ENCODE data around the gene MIGA1. TPM values are rescaled to one million over a fixed set of nuclear protein-coding genes. Genes with fewer than 3 reads are reported as not detected.

MIGA1 gene
- total and polyA plus RNA-seq, 9 of the 15 experiments (the other 6 are each of a cell fraction or from before 2014, with no cell fraction given) = 1.6 to 5.1 (median 2.9) TPM

DNA sequence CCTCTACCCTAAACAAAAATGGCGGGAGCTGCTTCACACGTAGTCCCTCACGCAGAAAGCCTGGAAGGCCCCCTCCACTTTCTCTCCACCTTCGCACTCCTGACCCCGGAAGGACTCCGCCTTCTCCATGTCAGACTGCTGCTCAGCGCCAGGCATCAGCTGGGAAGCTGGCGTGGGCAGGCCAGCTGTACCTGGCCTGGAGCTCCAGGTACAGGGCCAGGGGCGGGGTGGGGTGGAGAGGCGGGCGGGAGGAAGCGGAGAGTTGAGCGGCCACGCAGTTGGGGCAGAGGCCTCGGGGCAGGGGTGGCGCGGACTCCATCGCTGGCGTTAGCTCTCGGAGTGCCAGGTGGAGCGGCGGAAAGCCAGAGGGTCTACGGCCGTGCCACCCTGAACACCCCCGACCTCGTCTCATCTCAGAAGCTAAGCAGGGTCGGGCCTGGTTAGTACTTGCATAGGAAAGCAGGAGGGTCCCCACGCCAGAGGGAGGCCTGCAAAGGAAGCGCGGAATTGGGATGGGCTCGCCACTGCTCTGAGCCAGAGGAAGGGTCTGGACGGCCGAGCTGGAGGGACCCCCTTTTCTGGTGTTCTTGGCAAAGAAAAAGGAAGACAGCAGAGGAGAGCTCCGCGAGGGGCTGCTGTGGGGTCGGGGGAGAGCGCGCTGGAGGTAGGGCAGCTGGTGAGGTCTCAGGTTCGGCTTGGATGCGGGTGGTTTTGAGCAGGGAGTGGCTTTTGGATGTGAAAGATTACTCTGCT is at the start of gene MIGA1 (continued):
- TF ChIP-seq, protein P1, sequence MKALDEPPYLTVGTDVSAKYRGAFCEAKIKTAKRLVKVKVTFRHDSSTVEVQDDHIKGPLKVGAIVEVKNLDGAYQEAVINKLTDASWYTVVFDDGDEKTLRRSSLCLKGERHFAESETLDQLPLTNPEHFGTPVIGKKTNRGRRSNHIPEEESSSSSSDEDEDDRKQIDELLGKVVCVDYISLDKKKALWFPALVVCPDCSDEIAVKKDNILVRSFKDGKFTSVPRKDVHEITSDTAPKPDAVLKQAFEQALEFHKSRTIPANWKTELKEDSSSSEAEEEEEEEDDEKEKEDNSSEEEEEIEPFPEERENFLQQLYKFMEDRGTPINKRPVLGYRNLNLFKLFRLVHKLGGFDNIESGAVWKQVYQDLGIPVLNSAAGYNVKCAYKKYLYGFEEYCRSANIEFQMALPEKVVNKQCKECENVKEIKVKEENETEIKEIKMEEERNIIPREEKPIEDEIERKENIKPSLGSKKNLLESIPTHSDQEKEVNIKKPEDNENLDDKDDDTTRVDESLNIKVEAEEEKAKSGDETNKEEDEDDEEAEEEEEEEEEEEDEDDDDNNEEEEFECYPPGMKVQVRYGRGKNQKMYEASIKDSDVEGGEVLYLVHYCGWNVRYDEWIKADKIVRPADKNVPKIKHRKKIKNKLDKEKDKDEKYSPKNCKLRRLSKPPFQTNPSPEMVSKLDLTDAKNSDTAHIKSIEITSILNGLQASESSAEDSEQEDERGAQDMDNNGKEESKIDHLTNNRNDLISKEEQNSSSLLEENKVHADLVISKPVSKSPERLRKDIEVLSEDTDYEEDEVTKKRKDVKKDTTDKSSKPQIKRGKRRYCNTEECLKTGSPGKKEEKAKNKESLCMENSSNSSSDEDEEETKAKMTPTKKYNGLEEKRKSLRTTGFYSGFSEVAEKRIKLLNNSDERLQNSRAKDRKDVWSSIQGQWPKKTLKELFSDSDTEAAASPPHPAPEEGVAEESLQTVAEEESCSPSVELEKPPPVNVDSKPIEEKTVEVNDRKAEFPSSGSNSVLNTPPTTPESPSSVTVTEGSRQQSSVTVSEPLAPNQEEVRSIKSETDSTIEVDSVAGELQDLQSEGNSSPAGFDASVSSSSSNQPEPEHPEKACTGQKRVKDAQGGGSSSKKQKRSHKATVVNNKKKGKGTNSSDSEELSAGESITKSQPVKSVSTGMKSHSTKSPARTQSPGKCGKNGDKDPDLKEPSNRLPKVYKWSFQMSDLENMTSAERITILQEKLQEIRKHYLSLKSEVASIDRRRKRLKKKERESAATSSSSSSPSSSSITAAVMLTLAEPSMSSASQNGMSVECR (CRISPR knock-in tag; IDR thresholded peaks at IDR 0.05) = peak; percentile 93
- TF ChIP-seq, protein P2, sequence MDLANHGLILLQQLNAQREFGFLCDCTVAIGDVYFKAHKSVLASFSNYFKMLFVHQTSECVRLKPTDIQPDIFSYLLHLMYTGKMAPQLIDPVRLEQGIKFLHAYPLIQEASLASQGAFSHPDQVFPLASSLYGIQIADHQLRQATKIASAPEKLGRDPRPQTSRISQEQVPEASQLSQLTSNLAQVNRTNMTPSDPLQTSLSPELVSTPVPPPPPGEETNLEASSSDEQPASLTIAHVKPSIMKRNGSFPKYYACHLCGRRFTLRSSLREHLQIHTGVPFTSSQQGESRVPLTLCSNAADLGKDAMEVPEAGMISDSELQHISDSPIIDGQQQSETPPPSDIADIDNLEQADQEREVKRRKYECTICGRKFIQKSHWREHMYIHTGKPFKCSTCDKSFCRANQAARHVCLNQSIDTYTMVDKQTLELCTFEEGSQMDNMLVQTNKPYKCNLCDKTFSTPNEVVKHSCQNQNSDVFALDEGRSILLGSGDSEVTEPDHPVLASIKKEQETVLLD (IDR thresholded peaks at IDR 0.05) = peak; percentile 71
- TF ChIP-seq, protein P3, sequence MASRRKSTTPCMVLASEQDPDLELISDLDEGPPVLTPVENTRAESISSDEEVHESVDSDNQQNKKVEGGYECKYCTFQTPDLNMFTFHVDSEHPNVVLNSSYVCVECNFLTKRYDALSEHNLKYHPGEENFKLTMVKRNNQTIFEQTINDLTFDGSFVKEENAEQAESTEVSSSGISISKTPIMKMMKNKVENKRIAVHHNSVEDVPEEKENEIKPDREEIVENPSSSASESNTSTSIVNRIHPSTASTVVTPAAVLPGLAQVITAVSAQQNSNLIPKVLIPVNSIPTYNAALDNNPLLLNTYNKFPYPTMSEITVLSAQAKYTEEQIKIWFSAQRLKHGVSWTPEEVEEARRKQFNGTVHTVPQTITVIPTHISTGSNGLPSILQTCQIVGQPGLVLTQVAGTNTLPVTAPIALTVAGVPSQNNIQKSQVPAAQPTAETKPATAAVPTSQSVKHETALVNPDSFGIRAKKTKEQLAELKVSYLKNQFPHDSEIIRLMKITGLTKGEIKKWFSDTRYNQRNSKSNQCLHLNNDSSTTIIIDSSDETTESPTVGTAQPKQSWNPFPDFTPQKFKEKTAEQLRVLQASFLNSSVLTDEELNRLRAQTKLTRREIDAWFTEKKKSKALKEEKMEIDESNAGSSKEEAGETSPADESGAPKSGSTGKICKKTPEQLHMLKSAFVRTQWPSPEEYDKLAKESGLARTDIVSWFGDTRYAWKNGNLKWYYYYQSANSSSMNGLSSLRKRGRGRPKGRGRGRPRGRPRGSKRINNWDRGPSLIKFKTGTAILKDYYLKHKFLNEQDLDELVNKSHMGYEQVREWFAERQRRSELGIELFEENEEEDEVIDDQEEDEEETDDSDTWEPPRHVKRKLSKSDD (conservative IDR thresholded peaks at IDR 0.05; ENCODE audit: low read length) = peak; percentile 72; the same call in 1 of the 2 replicates
- TF ChIP-seq EP300 (IDR thresholded peaks at IDR 0.05; ENCODE audit: low read length) = 0 out of 2 replicates have a peak, but pooled peaks have one; percentile 29
- TF ChIP-seq SREBF2 (CRISPR knock-in tag; IDR thresholded peaks at IDR 0.05) = no peak
- TF ChIP-seq, protein P4, sequence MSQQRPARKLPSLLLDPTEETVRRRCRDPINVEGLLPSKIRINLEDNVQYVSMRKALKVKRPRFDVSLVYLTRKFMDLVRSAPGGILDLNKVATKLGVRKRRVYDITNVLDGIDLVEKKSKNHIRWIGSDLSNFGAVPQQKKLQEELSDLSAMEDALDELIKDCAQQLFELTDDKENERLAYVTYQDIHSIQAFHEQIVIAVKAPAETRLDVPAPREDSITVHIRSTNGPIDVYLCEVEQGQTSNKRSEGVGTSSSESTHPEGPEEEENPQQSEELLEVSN (IDR thresholded peaks at IDR 0.05; ENCODE audit: borderline replicate concordance in 1 of 2, extremely low read depth in 1 of 2, insufficient read depth in 1 of 2, insufficient read length in 1 of 2, low read depth in 1 of 2, low read length in 1 of 2, poor library complexity in 1 of 2, severe bottlenecking in 1 of 2) = peak; percentile 56 to 75
- TF ChIP-seq ZNF586 (CRISPR knock-in tag; conservative IDR thresholded peaks at IDR 0.05) = no peak
- TF ChIP-seq CBX5 (IDR thresholded peaks at IDR 0.05; ENCODE audit: borderline replicate concordance, low read depth) = no peak
- TF ChIP-seq ZBTB7A (IDR thresholded peaks at IDR 0.05; ENCODE audit: borderline replicate concordance, control insufficient read depth, low read depth, low read length) = peak; percentile 62
- TF ChIP-seq, protein P5, sequence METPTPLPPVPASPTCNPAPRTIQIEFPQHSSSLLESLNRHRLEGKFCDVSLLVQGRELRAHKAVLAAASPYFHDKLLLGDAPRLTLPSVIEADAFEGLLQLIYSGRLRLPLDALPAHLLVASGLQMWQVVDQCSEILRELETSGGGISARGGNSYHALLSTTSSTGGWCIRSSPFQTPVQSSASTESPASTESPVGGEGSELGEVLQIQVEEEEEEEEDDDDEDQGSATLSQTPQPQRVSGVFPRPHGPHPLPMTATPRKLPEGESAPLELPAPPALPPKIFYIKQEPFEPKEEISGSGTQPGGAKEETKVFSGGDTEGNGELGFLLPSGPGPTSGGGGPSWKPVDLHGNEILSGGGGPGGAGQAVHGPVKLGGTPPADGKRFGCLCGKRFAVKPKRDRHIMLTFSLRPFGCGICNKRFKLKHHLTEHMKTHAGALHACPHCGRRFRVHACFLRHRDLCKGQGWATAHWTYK (CRISPR knock-in tag; IDR thresholded peaks at IDR 0.05) = peak; percentile 51; the same call in 1 of the 2 replicates
- TF ChIP-seq GATAD2B (IDR thresholded peaks at IDR 0.05; ENCODE audit: borderline replicate concordance) = no peak
- TF ChIP-seq, protein P6, sequence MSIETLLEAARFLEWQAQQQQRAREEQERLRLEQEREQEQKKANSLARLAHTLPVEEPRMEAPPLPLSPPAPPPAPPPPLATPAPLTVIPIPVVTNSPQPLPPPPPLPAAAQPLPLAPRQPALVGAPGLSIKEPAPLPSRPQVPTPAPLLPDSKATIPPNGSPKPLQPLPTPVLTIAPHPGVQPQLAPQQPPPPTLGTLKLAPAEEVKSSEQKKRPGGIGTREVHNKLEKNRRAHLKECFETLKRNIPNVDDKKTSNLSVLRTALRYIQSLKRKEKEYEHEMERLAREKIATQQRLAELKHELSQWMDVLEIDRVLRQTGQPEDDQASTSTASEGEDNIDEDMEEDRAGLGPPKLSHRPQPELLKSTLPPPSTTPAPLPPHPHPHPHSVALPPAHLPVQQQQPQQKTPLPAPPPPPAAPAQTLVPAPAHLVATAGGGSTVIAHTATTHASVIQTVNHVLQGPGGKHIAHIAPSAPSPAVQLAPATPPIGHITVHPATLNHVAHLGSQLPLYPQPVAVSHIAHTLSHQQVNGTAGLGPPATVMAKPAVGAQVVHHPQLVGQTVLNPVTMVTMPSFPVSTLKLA (conservative IDR thresholded peaks at IDR 0.05) = peak; percentile 49 to 77

Measured in K562 (cell line).